ENCODE measurements around the gene PRSS16. TPM values are rescaled to one million over a fixed set of nuclear protein-coding genes. Genes with fewer than 3 reads are reported as not detected.
"Not testable (repeated sequence)": the region's sequence is repeated elsewhere in the genome, so short reads cannot be mapped to it uniquely, and the experiment has no call there.

PRSS16 gene
- total RNA-seq, 1 donor from 2014 or later = not detected

GRCh38 chr6:27209659-27210269 is 37.7 kb upstream of the PRSS16 start:
- DNase-seq (ENCODE audit: low spot score in 2 of 2) = no peak
- TF ChIP-seq CTCF (IDR thresholded peaks at IDR 0.05) = no peak
- Histone ChIP-seq H3K27ac (no peak overlapping the region), H3K9me3 (no peaks in the 10 kb centered on the region), H3K4me3 (no peak overlapping the region), H3K27me3 (no peaks in the 10 kb centered on the region), H3K36me3 (no peaks in the 10 kb centered on the region), H3K4me1 (no peaks in the 10 kb centered on the region)
- intact Hi-C loops (cut with DNase I) = no loop called here

GRCh38 chr6:27213091-27213517 is 34.4 kb upstream of the PRSS16 start:
- H3K36me3 ChIP-seq; H3K27me3 ChIP-seq; H3K4me3 ChIP-seq; H3K4me1 ChIP-seq; DNase-seq (ENCODE audit: low spot score in 2 of 2); H3K9me3 ChIP-seq; intact Hi-C loops (cut with DNase I); H3K27ac ChIP-seq: not testable (repeated sequence)

- TF ChIP-seq CTCF (IDR thresholded peaks at IDR 0.05) = no peak
- H3K27me3 ChIP-seq = no peaks in the 10 kb centered on the region
- H3K36me3 ChIP-seq = no peaks in the 10 kb centered on the region
- no peaks in the 10 kb centered on the region for H3K9me3 ChIP-seq
- H3K4me1 ChIP-seq = no peaks in the 10 kb centered on the region
- intact Hi-C loops (cut with DNase I) = no loop called here
- no peak overlapping the region for H3K4me3 ChIP-seq
- no peak for DNase-seq (ENCODE audit: low spot score in 2 of 2)
- no peak overlapping the region for H3K27ac ChIP-seq
Measured at GRCh38 chr6:27213544-27214125, 33.9 kb upstream of the PRSS16 start.

GRCh38 chr6:27214126-27214601 is 33.3 kb upstream of the PRSS16 start:
- TF ChIP-seq CTCF (IDR thresholded peaks at IDR 0.05) = no peak
- intact Hi-C loops (cut with DNase I) = no loop called here
- DNase-seq (ENCODE audit: low spot score in 2 of 2) = no peak
- H3K4me3 ChIP-seq = no peak overlapping the region
- H3K9me3 ChIP-seq = no peaks in the 10 kb centered on the region
- H3K27ac ChIP-seq = no peak overlapping the region
- no peaks in the 10 kb centered on the region for H3K27me3 ChIP-seq
- H3K36me3 ChIP-seq = no peaks in the 10 kb centered on the region
- no peaks in the 10 kb centered on the region for H3K4me1 ChIP-seq

- no peak for DNase-seq (ENCODE audit: low spot score in 2 of 2)
- Histone ChIP-seq H3K27me3 (no peaks in the 10 kb centered on the region), H3K36me3 (no peaks in the 10 kb centered on the region), H3K4me1 (no peaks in the 10 kb centered on the region), H3K4me3 (no peak overlapping the region), H3K9me3 (no peaks in the 10 kb centered on the region), H3K27ac (no peak overlapping the region)
- no peak for TF ChIP-seq CTCF (IDR thresholded peaks at IDR 0.05)
- intact Hi-C loops (cut with DNase I) = no loop called here
Measured at GRCh38 chr6:27216874-27217273, 30.6 kb upstream of the PRSS16 start.

GRCh38 chr6:27222971-27223370 is 24.5 kb upstream of the PRSS16 start:
- H3K27me3 ChIP-seq; H3K4me3 ChIP-seq; DNase-seq (ENCODE audit: low spot score in 2 of 2); intact Hi-C loops (cut with DNase I); H3K9me3 ChIP-seq; H3K36me3 ChIP-seq; H3K4me1 ChIP-seq; H3K27ac ChIP-seq: not testable (repeated sequence)

Measured in ascending aorta (tissue), 2 donors.